ENCODE measurements around the gene COL4A4.

DNA sequence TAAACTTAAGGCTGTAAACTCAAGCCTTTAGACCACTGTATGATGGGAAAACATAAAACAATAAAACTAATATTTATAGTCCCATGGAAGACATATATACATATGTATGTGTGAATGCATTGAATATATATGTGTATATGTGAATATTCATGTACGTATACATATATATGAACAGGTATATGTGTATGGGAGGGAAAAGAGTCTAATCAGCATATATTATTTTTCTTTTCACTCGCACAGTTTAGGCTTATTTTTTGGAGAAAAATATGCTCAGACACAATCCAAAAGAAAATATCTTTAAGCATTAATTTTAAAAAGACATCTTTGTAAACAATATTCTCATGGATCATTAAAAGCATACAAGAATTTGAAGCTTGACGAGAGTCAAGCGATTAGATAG, 22.7 kb downstream of the COL4A4 start:
- TF ChIP-seq, protein P1, sequence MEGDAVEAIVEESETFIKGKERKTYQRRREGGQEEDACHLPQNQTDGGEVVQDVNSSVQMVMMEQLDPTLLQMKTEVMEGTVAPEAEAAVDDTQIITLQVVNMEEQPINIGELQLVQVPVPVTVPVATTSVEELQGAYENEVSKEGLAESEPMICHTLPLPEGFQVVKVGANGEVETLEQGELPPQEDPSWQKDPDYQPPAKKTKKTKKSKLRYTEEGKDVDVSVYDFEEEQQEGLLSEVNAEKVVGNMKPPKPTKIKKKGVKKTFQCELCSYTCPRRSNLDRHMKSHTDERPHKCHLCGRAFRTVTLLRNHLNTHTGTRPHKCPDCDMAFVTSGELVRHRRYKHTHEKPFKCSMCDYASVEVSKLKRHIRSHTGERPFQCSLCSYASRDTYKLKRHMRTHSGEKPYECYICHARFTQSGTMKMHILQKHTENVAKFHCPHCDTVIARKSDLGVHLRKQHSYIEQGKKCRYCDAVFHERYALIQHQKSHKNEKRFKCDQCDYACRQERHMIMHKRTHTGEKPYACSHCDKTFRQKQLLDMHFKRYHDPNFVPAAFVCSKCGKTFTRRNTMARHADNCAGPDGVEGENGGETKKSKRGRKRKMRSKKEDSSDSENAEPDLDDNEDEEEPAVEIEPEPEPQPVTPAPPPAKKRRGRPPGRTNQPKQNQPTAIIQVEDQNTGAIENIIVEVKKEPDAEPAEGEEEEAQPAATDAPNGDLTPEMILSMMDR (IDR thresholded peaks at IDR 0.05) = no peak
- TF ChIP-seq POLR2A (IDR thresholded peaks at IDR 0.05) (no peak), POLR2AphosphoS5 (IDR thresholded peaks at IDR 0.05; ENCODE audit: insufficient read depth in 1 of 2, low read depth in 1 of 2) (no peak)

All from vagina (tissue), 2 donors.